ENCODE data around the gene RAB35.

GRCh38 chr12:120066341-120066740 lies 50.2 kb downstream of the RAB35 start:
- TF ChIP-seq POLR2A (IDR thresholded peaks at IDR 0.05) (no peak), CTCF (IDR thresholded peaks at IDR 0.05) (no peak), EP300 (IDR thresholded peaks at IDR 0.05) (no peak)

All from ovary (tissue), 3 donors.